H9 (cell line): ENCODE data around the gene ETV3L. TPM values are rescaled to one million over a fixed set of nuclear protein-coding genes. Genes with fewer than 3 reads are reported as not detected.

Experiments
- DNase-seq: peaks from one replicate; pipeline ENCODE4 v3.0.0-alpha.2; 2017
- H2AFZ ChIP-seq: one replicate; pipeline ENCODE4 v1.6.1; 2013; ENCODE audit warnings: mild to moderate bottlenecking, low read length, control low read depth, moderate library complexity
- H2AK5ac ChIP-seq: 2 replicates; pipeline ENCODE4 v1.6.1; 2013; ENCODE audit warnings: low read length, control low read depth, mixed read lengths; ENCODE audit not compliant: insufficient read length
- H2BK120ac ChIP-seq: one replicate; pipeline ENCODE4 v1.6.1; 2013; ENCODE audit warnings: low read depth, mild to moderate bottlenecking, low read length, control low read depth, inconsistent platforms; ENCODE audit not compliant: poor library complexity, severe bottlenecking
- H2BK12ac ChIP-seq: 2 replicates; pipeline ENCODE4 v1.6.1; 2013; ENCODE audit warnings: low read length, control low read depth, mixed read lengths, low read depth; ENCODE audit not compliant: insufficient read length
- H2BK15ac ChIP-seq: 2 replicates; pipeline ENCODE4 v1.6.1; 2013; ENCODE audit warnings: low read depth, low read length, control low read depth
- H2BK20ac ChIP-seq: one replicate; pipeline ENCODE4 v1.6.1; 2013; ENCODE audit warnings: low read depth, mild to moderate bottlenecking, low read length, control low read depth, inconsistent platforms; ENCODE audit not compliant: poor library complexity, severe bottlenecking
- H2BK5ac ChIP-seq: 2 replicates; pipeline ENCODE4 v1.6.1; 2013; ENCODE audit warnings: low read length, control low read depth, mixed read lengths; ENCODE audit not compliant: insufficient read length
- H3K14ac ChIP-seq: 2 replicates; pipeline ENCODE4 v1.6.1; 2013; ENCODE audit warnings: low read length, control low read depth; ENCODE audit not compliant: insufficient read depth
- H3K18ac ChIP-seq: 2 replicates; pipeline ENCODE4 v1.6.1; 2013; ENCODE audit warnings: low read depth, mild to moderate bottlenecking, mixed read lengths, low read length, control low read depth; ENCODE audit not compliant: insufficient read length
- H3K23ac ChIP-seq: 2 replicates; pipeline ENCODE4 v1.6.1; 2013; ENCODE audit warnings: low read length, control low read depth, mixed read lengths, low read depth; ENCODE audit not compliant: insufficient read length
- H3K23me2 ChIP-seq: 2 replicates; pipeline ENCODE4 v1.6.1; 2013; ENCODE audit warnings: low read depth, mild to moderate bottlenecking, mixed read lengths, low read length, control low read depth; ENCODE audit not compliant: insufficient read length, poor library complexity, severe bottlenecking
- H3K27ac ChIP-seq: 2 replicates; pipeline ENCODE4 v1.5.1; 2013; ENCODE audit warnings: low read length, control low read depth, mixed read lengths, low read depth; ENCODE audit not compliant: insufficient read length
- H3K27me3 ChIP-seq: 2 replicates; pipeline ENCODE4 v1.6.1; 2013; ENCODE audit warnings: low read length, control low read depth, inconsistent platforms; ENCODE audit not compliant: insufficient read depth
- H3K4ac ChIP-seq: 2 replicates; pipeline ENCODE4 v1.6.1; 2013; ENCODE audit warnings: low read depth, mild to moderate bottlenecking, control low read depth, inconsistent platforms, low read length, moderate library complexity
- H3K4me1 ChIP-seq: 2 replicates; pipeline ENCODE4 v1.6.1; 2013; ENCODE audit warnings: low read length, control low read depth, inconsistent platforms; ENCODE audit not compliant: insufficient read depth
- H3K4me2 ChIP-seq: 2 replicates; pipeline ENCODE4 v1.6.1; 2013; ENCODE audit warnings: low read length, control low read depth, mixed read lengths; ENCODE audit not compliant: insufficient read length, insufficient read depth
- H3K56ac ChIP-seq: 2 replicates; pipeline ENCODE4 v1.6.1; 2013; ENCODE audit warnings: low read depth, mild to moderate bottlenecking, mixed read lengths, low read length, control low read depth; ENCODE audit not compliant: insufficient read length
- H3K79me1 ChIP-seq: 2 replicates; pipeline ENCODE4 v1.6.1; 2013; ENCODE audit warnings: low read depth, mild to moderate bottlenecking, moderate library complexity, low read length, control low read depth, inconsistent platforms; ENCODE audit not compliant: insufficient read depth, poor library complexity, severe bottlenecking
- H3K79me2 ChIP-seq: 2 replicates; pipeline ENCODE4 v1.6.1; 2013; ENCODE audit warnings: low read length, control low read depth, inconsistent platforms; ENCODE audit not compliant: insufficient read depth
- H3K9ac ChIP-seq: 2 replicates; pipeline ENCODE4 v1.6.1; 2013; ENCODE audit warnings: low read length, control low read depth, mixed read lengths; ENCODE audit not compliant: insufficient read length; ENCODE audit errors: extremely low read depth
- H3K9me3 ChIP-seq: one replicate; pipeline ENCODE4 v1.6.1; 2013; ENCODE audit warnings: low read depth, low read length, inconsistent platforms; ENCODE audit not compliant: control insufficient read depth
- H3T11ph ChIP-seq: one replicate; pipeline ENCODE4 v1.6.1; 2013; ENCODE audit warnings: mild to moderate bottlenecking, low read length, control low read depth, inconsistent platforms
- H4K20me1 ChIP-seq: one replicate; pipeline ENCODE4 v1.6.1; 2013; ENCODE audit not compliant: control insufficient read depth, insufficient read length, insufficient read depth
- H4K5ac ChIP-seq: 2 replicates; pipeline ENCODE4 v1.6.1; 2013; ENCODE audit warnings: low read depth, mild to moderate bottlenecking, mixed read lengths, low read length, control low read depth; ENCODE audit not compliant: insufficient read length
- H4K8ac ChIP-seq: replicated peaks from 2 replicates; pipeline ENCODE4 v1.6.1; 2013; ENCODE audit warnings: low read length, control low read depth, mixed read lengths, low read depth; ENCODE audit not compliant: insufficient read length
- H4K91ac ChIP-seq: 2 replicates; pipeline ENCODE4 v1.6.1; 2013; ENCODE audit warnings: low read depth, mild to moderate bottlenecking, moderate library complexity, mixed read lengths, low read length, control low read depth; ENCODE audit not compliant: insufficient read length
- H3K27ac Mint-ChIP-seq, 3 experiments: 2 replicates in 2 of 3; 3 replicates in 1 of 3; pipeline ENCODE4 v1.8.0; 2020 to 2021; ENCODE audit warnings: mixed read lengths in 3 of 3, mild to moderate bottlenecking in 1 of 3, moderate library complexity in 1 of 3
- H3K27me3 Mint-ChIP-seq: 2 replicates; pipeline ENCODE4 v1.8.0; 2021; ENCODE audit warnings: low read depth, mild to moderate bottlenecking, moderate library complexity, mixed read lengths
- H3K36me3 Mint-ChIP-seq, 3 experiments: 2 replicates in 2 of 3; 3 replicates in 1 of 3; pipeline ENCODE4 v1.8.0; 2020 to 2021; ENCODE audit warnings: low read depth in 3 of 3, mixed read lengths in 3 of 3; ENCODE audit not compliant: insufficient read depth in 1 of 3
- H3K4me1 Mint-ChIP-seq, 2 experiments: 2 replicates each; pipeline ENCODE4 v1.8.0; 2020; ENCODE audit warnings: mixed read lengths in 2 of 2
- H3K4me3 Mint-ChIP-seq, 2 experiments: 2 replicates in 1 of 2; 3 replicates in 1 of 2; pipeline ENCODE4 v1.8.0; 2020 to 2021; ENCODE audit warnings: mild to moderate bottlenecking in 2 of 2, mixed read lengths in 2 of 2, moderate library complexity in 1 of 2
- H3K9me3 Mint-ChIP-seq, 2 experiments: 2 replicates in 1 of 2; 3 replicates in 1 of 2; pipeline ENCODE4 v1.8.0; 2020; ENCODE audit warnings: mild to moderate bottlenecking in 2 of 2, mixed read lengths in 2 of 2, moderate library complexity in 1 of 2
- WGBS: extraction: QIAGEN DNeasy Blood & Tissue Kit; methylation state at CpG from one replicate; pipeline ENCODE4 v1.1.7; 2013; ENCODE audit warnings: missing lambda C conversion rate, low lambda C conversion rate, mixed read lengths; ENCODE audit not compliant: insufficient read length; ENCODE audit errors: extremely low coverage; 5-methylcytosine and 5-hydroxymethylcytosine counted together
- total RNA-seq: library from RNA; stranded (reverse); gene quantifications from 2 replicates; pipeline ENCODE4 v1.2.1, GENCODE V29; 2021
- TF ChIP-seq, protein P1 (sequence below): fragments of 200-600 bp; sonication (generic); conservative IDR thresholded peaks from 3 replicates; pipeline ENCODE4 v1.8.0; 2021; ENCODE audit warnings: antibody characterized with exemption, mild to moderate bottlenecking

ETV3L gene
- total RNA-seq, 1 experiment from 2014 or later = 0.96 TPM

DNA sequence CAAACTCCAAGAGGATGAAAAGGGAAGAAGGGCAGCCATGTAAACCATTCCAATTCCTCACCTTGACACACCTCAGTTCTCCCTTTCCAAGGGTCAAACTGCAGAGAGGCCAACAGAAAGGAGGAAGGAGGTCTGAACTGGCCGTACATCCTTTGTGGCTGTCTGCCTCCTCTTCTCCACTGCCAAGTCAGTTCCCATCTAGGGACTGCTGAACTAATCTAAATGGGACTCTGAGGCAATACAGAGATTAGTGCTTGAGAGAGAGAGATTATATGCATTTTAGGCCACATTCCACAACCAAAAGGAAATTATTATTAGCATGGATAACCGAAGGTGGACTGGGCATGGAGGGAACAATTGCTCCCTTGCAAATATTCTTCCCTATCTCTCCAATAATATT is 56.8 kb downstream of the ETV3L start:
- no peak overlapping the region for H3T11ph ChIP-seq
- no peaks in the 10 kb centered on the region for H3K9me3 ChIP-seq
- no peak overlapping the region for H3K23ac ChIP-seq
- Mint-ChIP-seq H3K9me3 (no peaks in the 10 kb centered on the region), H3K27me3 (no peaks in the 10 kb centered on the region; the same call in 1 of the 2 replicates), H3K4me3 (peak overlapping the region; percentile 86 to 91), H3K36me3 (peaks cover 3 to 11% (median 3%) of the 10 kb centered on the region in 3 experiments; a peak in 5 of 7 replicates), H3K27ac (no peak overlapping the region), H3K4me1 (peaks cover 55 to 57% of the 10 kb centered on the region in 2 experiments)
- peak overlapping the region; percentile 86 for H3K4me2 ChIP-seq
- no peak overlapping the region for H4K91ac ChIP-seq
- H2BK15ac ChIP-seq = no peak overlapping the region
- no peak overlapping the region for H3K56ac ChIP-seq
- H2BK20ac ChIP-seq = no peak overlapping the region
- peaks cover 23% of the 10 kb centered on the region for H3K23me2 ChIP-seq
- no peak overlapping the region for H4K8ac ChIP-seq
- peaks cover 28% of the 10 kb centered on the region; the same call in 1 of the 2 replicates for H3K79me2 ChIP-seq
- H2BK5ac ChIP-seq = no peak overlapping the region
- no CpG with 5 or more reads among the region's 2 CpGs for WGBS
- H2BK12ac ChIP-seq = no peak overlapping the region
- peaks cover 10% of the 10 kb centered on the region for H3K4me1 ChIP-seq
- no peak overlapping the region for H2AFZ ChIP-seq
- no peaks in the 10 kb centered on the region for H4K20me1 ChIP-seq
- no peak overlapping the region for H3K18ac ChIP-seq
- H3K27me3 ChIP-seq = no peaks in the 10 kb centered on the region
- H3K79me1 ChIP-seq = peaks cover 14% of the 10 kb centered on the region
- no peak overlapping the region for H3K27ac ChIP-seq
- H3K14ac ChIP-seq = no peak overlapping the region
- no peak overlapping the region for H4K5ac ChIP-seq
- no peak for DNase-seq
- no peak overlapping the region for H3K9ac ChIP-seq
- H2AK5ac ChIP-seq = no peak overlapping the region
- no peak overlapping the region for H3K4ac ChIP-seq
- TF ChIP-seq, protein P1, sequence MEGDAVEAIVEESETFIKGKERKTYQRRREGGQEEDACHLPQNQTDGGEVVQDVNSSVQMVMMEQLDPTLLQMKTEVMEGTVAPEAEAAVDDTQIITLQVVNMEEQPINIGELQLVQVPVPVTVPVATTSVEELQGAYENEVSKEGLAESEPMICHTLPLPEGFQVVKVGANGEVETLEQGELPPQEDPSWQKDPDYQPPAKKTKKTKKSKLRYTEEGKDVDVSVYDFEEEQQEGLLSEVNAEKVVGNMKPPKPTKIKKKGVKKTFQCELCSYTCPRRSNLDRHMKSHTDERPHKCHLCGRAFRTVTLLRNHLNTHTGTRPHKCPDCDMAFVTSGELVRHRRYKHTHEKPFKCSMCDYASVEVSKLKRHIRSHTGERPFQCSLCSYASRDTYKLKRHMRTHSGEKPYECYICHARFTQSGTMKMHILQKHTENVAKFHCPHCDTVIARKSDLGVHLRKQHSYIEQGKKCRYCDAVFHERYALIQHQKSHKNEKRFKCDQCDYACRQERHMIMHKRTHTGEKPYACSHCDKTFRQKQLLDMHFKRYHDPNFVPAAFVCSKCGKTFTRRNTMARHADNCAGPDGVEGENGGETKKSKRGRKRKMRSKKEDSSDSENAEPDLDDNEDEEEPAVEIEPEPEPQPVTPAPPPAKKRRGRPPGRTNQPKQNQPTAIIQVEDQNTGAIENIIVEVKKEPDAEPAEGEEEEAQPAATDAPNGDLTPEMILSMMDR = no peak
- no peak overlapping the region for H2BK120ac ChIP-seq

Other genes starting within 250 kb of the ETV3L start
- gene INSRR, start 240.7 kb downstream of the ETV3L start, total RNA-seq = not detected in 2 replicates
- 0.13 and 0.24 TPM in 2 replicates for gene NTRK1, start 238.9 kb downstream of the ETV3L start, total RNA-seq
- gene PEAR1, start 206.1 kb downstream of the ETV3L start, total RNA-seq = 0.31 and 0.39 TPM in 2 replicates
- gene LRRC71, start 179.2 kb downstream of the ETV3L start, total RNA-seq = not detected in 2 replicates
- gene ARHGEF11, start 54.1 kb downstream of the ETV3L start, total RNA-seq = 38.1 and 41.1 TPM in 2 replicates
- 36.3 and 36.4 TPM in 2 replicates for gene ETV3, start 38.6 kb upstream of the ETV3L start, total RNA-seq